ENCODE measurements around the gene BARX1.

BARX1 gene

GRCh38 chr9:93949073-93949693, 6.0 kb downstream of the BARX1 start:
- H4K20me1 ChIP-seq (ENCODE audit: insufficient read depth, low read length): no peaks in the 10 kb centered on the region
- peaks cover 79% of the 10 kb centered on the region for H3K27me3 ChIP-seq (replicated peaks; ENCODE audit: insufficient read depth, low read length)

GRCh38 chr9:93948441-93949072, 6.6 kb downstream of the BARX1 start:
- no peak for TF ChIP-seq EZH2phosphoT487 (IDR thresholded peaks at IDR 0.05; ENCODE audit: low read length)
- no peak for TF ChIP-seq EZH2 (optimal IDR thresholded peaks at IDR 0.05; ENCODE audit: low read depth, low read length)
- TF ChIP-seq CTCF (IDR thresholded peaks at IDR 0.05; ENCODE audit: low read length): no peak
- no peak overlapping the region for H3K4me3 ChIP-seq (ENCODE audit: low read length)
- H3K9me3 ChIP-seq (replicated peaks; ENCODE audit: insufficient read depth, low read length): no peaks in the 10 kb centered on the region
- no peaks in the 10 kb centered on the region for H3K9me2 ChIP-seq (replicated peaks; ENCODE audit: insufficient read depth, low read length)
- H3K27me3 ChIP-seq (replicated peaks; ENCODE audit: insufficient read depth, low read length): peaks cover 79% of the 10 kb centered on the region
- H2AFZ ChIP-seq (ENCODE audit: low read length): no peak overlapping the region
- no peak overlapping the region for H3K4me2 ChIP-seq (ENCODE audit: low read depth, low read length)
- peaks cover 5% of the 10 kb centered on the region; the same call in 1 of the 2 replicates for H3K4me1 ChIP-seq (ENCODE audit: low read length)
- no peak overlapping the region for H3K27ac ChIP-seq (ENCODE audit: low read length)
- H4K20me1 ChIP-seq (ENCODE audit: insufficient read depth, low read length): no peaks in the 10 kb centered on the region
- H3K36me3 ChIP-seq (replicated peaks; ENCODE audit: insufficient read depth, low read length): no peaks in the 10 kb centered on the region
- no peaks in the 10 kb centered on the region for H3K79me2 ChIP-seq (ENCODE audit: low read length)
- H3K9ac ChIP-seq (ENCODE audit: low read length): no peak overlapping the region
- DNase-seq: no peak
- no peaks in the 10 kb centered on the region for H3F3A ChIP-seq (ENCODE audit: insufficient read depth, low read length)

More at GRCh38 chr9:93949073-93949693, 6.0 kb downstream of the BARX1 start:
- Histone ChIP-seq H3K4me2 (ENCODE audit: low read depth, low read length) (no peak overlapping the region), H3K9me2 (replicated peaks; ENCODE audit: insufficient read depth, low read length) (no peaks in the 10 kb centered on the region), H3K9me3 (replicated peaks; ENCODE audit: insufficient read depth, low read length) (no peaks in the 10 kb centered on the region), H2AFZ (ENCODE audit: low read length) (no peak overlapping the region), H3K4me1 (ENCODE audit: low read length) (peaks cover 5% of the 10 kb centered on the region; the same call in 1 of the 2 replicates), H3F3A (ENCODE audit: insufficient read depth, low read length) (no peaks in the 10 kb centered on the region), H3K9ac (ENCODE audit: low read length) (no peak overlapping the region), H3K4me3 (ENCODE audit: low read length) (no peak overlapping the region), H3K36me3 (replicated peaks; ENCODE audit: insufficient read depth, low read length) (no peaks in the 10 kb centered on the region), H3K79me2 (ENCODE audit: low read length) (no peaks in the 10 kb centered on the region), H3K27ac (ENCODE audit: low read length) (no peak overlapping the region)
- no peak for DNase-seq
- TF ChIP-seq CTCF (IDR thresholded peaks at IDR 0.05; ENCODE audit: low read length) (no peak), EZH2phosphoT487 (IDR thresholded peaks at IDR 0.05; ENCODE audit: low read length) (no peak), EZH2 (optimal IDR thresholded peaks at IDR 0.05; ENCODE audit: low read depth, low read length) (no peak)

- TF ChIP-seq CTCF (IDR thresholded peaks at IDR 0.05; ENCODE audit: low read length) (no peak), EZH2 (optimal IDR thresholded peaks at IDR 0.05; ENCODE audit: low read depth, low read length) (no peak), EZH2phosphoT487 (IDR thresholded peaks at IDR 0.05; ENCODE audit: low read length) (no peak)
These were observed 7.6 kb downstream of the BARX1 start for GRCh38 chr9:93947409-93948070.

More at GRCh38 chr9:93947409-93948070, 7.6 kb downstream of the BARX1 start:
- Histone ChIP-seq H3F3A (ENCODE audit: insufficient read depth, low read length) (no peaks in the 10 kb centered on the region), H2AFZ (ENCODE audit: low read length) (no peak overlapping the region), H3K27me3 (replicated peaks; ENCODE audit: insufficient read depth, low read length) (peaks cover 79% of the 10 kb centered on the region), H3K27ac (ENCODE audit: low read length) (no peak overlapping the region), H3K4me3 (ENCODE audit: low read length) (no peak overlapping the region), H3K9ac (ENCODE audit: low read length) (no peak overlapping the region), H3K9me3 (replicated peaks; ENCODE audit: insufficient read depth, low read length) (no peaks in the 10 kb centered on the region), H3K79me2 (ENCODE audit: low read length) (no peaks in the 10 kb centered on the region), H4K20me1 (ENCODE audit: insufficient read depth, low read length) (no peaks in the 10 kb centered on the region), H3K4me2 (ENCODE audit: low read depth, low read length) (no peak overlapping the region), H3K36me3 (replicated peaks; ENCODE audit: insufficient read depth, low read length) (no peaks in the 10 kb centered on the region), H3K4me1 (ENCODE audit: low read length) (peaks cover 5% of the 10 kb centered on the region; the same call in 1 of the 2 replicates), H3K9me2 (replicated peaks; ENCODE audit: insufficient read depth, low read length) (no peaks in the 10 kb centered on the region)
- no peak for DNase-seq
